AG10803 (cell line): ENCODE data around the gene KLF9.

Experiments
- DNase-seq: peaks from one replicate; pipeline ENCODE4 v3.0.0; 2010; ENCODE audit warnings: low read depth
- H3K4me3 ChIP-seq: 2 replicates; pipeline ENCODE4 v1.5.1; 2011; ENCODE audit warnings: mild to moderate bottlenecking, low read length, control low read depth
- TF ChIP-seq, protein P1 (sequence below): conservative IDR thresholded peaks from 2 replicates; pipeline ENCODE4 v1.5.1; 2011; ENCODE audit warnings: mild to moderate bottlenecking, low read length, control low read depth, inconsistent platforms

KLF9 gene

DNA sequence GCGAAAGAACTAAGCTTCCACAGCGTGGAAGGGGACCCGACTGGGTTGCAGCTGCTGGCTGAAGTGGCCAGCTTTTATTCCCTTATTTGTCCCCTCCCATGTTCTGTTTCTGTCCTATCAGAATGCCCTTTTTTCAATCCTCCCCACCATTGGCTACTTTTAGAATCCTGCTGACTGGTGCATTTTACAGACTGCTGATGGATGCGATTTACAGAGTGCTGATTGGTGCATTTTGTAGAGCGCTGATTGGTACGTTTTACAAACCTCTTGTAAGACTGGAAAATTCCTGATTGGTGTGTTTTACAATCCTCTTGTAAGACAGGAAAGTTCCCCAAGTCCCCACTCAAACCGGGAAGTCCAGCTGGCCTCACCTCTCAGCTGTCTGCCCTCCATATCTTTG is 50.7 kb downstream of the KLF9 start:
- no peak for DNase-seq
- TF ChIP-seq, protein P1, sequence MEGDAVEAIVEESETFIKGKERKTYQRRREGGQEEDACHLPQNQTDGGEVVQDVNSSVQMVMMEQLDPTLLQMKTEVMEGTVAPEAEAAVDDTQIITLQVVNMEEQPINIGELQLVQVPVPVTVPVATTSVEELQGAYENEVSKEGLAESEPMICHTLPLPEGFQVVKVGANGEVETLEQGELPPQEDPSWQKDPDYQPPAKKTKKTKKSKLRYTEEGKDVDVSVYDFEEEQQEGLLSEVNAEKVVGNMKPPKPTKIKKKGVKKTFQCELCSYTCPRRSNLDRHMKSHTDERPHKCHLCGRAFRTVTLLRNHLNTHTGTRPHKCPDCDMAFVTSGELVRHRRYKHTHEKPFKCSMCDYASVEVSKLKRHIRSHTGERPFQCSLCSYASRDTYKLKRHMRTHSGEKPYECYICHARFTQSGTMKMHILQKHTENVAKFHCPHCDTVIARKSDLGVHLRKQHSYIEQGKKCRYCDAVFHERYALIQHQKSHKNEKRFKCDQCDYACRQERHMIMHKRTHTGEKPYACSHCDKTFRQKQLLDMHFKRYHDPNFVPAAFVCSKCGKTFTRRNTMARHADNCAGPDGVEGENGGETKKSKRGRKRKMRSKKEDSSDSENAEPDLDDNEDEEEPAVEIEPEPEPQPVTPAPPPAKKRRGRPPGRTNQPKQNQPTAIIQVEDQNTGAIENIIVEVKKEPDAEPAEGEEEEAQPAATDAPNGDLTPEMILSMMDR: no peak
- no peak overlapping the region for H3K4me3 ChIP-seq

DNA sequence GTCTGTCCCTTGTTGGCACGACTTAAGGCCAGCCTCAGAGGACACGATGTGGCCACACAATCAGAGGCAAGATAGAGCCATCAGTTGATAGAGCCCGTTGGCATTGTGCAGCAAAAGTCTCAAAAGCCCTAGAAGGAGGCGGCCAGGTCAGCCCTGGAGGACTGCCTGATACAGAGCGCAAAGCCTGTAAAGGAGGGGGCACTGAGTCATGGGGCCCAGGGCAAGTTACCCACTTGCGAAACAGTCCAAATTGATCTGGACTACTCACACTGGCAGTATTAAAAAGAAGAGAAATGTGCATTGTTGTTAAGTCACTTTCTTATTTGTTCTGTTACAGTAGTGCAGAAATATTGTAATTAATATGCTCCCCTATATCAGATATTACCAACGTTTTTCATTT is 51.5 kb downstream of the KLF9 start:
- H3K4me3 ChIP-seq: no peak overlapping the region
- TF ChIP-seq, protein P1: no peak
- peak; percentile 14 for DNase-seq

DNA sequence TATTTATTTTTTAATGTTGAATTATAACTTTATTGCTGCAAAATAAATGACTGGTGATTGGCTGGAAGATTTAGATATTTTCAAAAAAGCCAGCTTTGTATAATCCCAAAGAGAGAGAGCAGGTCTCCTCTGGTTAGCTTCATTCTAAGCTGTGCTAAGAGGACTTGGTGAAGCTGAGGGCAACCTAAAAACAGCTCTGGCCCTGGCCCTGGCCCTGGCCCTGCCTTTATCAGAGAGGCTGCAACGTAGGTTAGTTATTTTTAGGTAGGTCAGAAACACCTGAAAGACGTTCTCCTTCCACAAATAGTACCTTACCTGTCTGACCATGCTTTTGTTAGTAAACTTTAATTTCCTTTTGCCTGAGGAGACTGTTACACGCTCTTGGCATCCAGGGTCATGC is 58.7 kb downstream of the KLF9 start:
- no peak overlapping the region for H3K4me3 ChIP-seq
- DNase-seq: no peak
- TF ChIP-seq, protein P1: no peak

DNA sequence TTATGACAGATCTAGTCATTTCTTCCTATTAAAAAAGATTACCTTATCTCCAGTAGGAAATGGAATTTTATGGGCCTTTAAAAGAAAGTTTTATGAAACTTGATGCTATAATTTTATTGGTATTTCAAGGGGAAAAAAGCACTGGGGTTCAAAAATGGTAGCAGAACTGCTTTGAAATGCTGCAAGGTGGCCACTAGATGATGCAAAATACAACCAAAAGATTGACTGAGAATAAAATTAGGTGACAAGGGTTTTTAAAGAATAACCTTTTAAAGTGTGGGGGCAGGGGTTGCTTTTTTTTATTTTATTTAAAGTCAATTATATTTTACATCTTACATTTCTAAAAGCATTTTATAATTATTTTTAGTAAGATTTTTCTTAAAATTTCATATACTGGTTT is 61.7 kb downstream of the KLF9 start:
- no peak overlapping the region for H3K4me3 ChIP-seq
- TF ChIP-seq, protein P1: peak; percentile 66
- DNase-seq: peak; percentile 17

DNA sequence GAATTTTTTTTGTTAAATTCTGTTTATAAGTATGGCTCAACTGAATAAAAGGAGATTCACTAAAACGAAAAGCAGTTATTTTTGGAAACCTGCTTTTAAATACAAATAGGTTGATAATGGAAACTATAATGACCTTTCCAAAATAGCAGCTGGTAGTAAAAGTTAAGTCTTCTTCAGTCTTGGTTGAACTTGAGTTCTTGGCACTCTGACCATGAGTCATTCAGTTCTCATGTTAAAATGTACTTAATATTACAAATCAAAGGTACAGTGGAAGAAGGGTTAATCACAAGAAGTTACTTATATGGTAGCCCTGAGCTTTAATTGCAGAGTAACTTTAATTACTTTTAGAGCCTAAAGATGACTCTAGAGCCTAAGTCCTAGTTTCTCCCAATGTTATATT is 62.1 kb downstream of the KLF9 start:
- peak; percentile 46 for DNase-seq
- TF ChIP-seq, protein P1: no peak
- no peak overlapping the region for H3K4me3 ChIP-seq

DNA sequence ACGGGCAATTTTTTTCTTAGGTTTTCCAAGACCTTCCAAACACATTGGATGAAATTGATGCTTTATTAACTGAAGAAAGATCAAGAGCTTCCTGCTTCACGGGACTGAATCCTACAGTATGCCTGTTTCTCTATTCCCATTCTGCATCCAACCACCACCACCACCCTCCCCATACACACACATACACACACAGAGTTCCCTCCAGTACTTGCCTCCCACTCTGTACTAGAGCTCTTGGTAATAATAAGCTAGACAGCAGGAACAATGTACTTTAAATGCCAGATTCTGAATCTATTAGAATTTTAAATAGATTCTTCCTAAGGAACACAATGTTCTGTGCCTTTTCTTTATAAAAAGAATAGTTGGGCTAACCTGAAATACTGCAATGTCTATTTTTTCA is 67.4 kb downstream of the KLF9 start:
- TF ChIP-seq, protein P1: no peak
- no peak overlapping the region for H3K4me3 ChIP-seq
- no peak for DNase-seq

DNA sequence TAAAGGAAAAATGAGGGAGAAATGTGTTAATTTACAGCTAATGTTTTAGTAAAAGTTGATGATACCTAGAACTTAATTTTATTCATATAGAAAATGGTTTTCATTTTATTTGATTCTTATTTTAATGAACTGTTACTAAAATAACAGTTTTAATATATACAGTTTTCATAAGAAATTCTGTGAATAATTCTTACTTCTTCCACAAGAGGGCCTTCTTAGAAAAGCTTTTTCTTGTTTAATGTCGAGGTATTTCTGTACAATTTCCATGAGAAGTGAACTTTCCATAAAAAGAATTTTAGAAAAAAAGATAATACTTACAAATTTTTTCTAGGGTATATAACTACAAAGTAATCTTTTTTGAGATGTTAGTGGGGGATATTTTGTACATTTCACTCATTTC is 73.9 kb downstream of the KLF9 start:
- no peak overlapping the region for H3K4me3 ChIP-seq
- DNase-seq: peak; percentile 47
- TF ChIP-seq, protein P1: peak; percentile 59
